Femur (tissue), 1 donor: ENCODE measurements around the gene C10orf95.
A peak's percentile ranks its signal among the peaks of the same experiment; 100 is the strongest.
"Not testable (repeated sequence)": the region's sequence is repeated elsewhere in the genome, so short reads cannot be mapped to it uniquely, and the experiment has no call there.

ENCODE experiments used
- DNase-seq: peaks from one replicate; pipeline ENCODE4 v3.0.0-alpha.2; 2017

Gene C10orf95

DNA sequence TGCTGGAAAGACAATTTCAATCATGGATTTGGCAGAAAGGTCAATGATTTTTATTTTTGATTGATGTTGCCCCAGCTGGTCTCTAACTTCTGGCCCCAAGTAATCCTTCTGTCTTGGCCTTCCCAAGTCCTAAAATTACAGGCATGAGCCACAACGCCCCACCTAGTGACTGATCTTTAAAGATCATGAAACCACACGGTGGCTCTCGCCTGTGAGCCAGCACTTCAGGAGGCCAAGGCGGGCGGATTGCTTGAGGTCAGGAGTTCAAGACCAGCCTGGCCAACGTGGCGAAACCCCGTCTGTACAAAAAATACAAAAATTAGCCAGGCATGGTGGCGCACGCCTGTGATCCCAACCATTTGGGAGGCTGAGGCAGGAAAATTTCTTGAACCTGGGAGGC, 12.6 kb upstream of the C10orf95 start:
- DNase-seq: no peak

DNA sequence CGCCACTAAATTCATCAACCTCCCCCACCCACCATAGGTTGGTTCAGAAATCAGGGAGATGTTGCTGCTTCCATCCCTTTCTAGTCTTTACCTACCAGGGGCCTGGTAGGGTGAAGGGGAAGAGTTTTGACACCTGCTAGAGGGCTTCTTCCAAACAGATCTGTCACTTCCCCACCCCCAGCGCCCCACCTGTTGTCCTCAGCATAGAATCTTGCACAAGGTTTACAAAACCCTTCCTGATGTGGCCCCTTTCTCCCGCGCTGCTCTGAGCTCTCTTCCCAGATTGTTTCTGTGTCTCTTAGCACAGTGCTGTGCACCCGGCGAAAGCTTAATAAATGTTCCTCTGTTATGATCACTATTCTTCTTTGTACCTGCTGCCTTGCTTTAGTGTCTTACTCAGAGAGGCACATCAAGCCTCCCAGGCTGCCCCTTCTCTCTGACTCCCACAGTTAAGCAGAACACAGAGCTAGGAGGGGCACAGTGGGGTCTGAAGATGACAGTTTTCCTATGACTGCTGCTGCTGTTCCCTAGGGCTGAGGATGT, 11.2 kb upstream of the C10orf95 start:
- no peak for DNase-seq

GRCh38 chr10:102461187-102462054, 10.1 kb upstream of the C10orf95 start:
- DNase-seq: peak; percentile 89

- DNase-seq: no peak
Observed at GRCh38 chr10:102460836-102461186, 9.5 kb upstream of the C10orf95 start.

GRCh38 chr10:102458656-102459055, 7.3 kb upstream of the C10orf95 start:
- DNase-seq: no peak

- DNase-seq: no peak
Observed at GRCh38 chr10:102457591-102458150, 6.3 kb upstream of the C10orf95 start.

- DNase-seq: no peak
Observed at GRCh38 chr10:102455893-102456471, 4.6 kb upstream of the C10orf95 start.

- not testable (repeated sequence) for DNase-seq
Observed at GRCh38 chr10:102454662-102455487, 3.5 kb upstream of the C10orf95 start.

GRCh38 chr10:102453502-102453901, 2.2 kb upstream of the C10orf95 start:
- DNase-seq: no peak

DNA sequence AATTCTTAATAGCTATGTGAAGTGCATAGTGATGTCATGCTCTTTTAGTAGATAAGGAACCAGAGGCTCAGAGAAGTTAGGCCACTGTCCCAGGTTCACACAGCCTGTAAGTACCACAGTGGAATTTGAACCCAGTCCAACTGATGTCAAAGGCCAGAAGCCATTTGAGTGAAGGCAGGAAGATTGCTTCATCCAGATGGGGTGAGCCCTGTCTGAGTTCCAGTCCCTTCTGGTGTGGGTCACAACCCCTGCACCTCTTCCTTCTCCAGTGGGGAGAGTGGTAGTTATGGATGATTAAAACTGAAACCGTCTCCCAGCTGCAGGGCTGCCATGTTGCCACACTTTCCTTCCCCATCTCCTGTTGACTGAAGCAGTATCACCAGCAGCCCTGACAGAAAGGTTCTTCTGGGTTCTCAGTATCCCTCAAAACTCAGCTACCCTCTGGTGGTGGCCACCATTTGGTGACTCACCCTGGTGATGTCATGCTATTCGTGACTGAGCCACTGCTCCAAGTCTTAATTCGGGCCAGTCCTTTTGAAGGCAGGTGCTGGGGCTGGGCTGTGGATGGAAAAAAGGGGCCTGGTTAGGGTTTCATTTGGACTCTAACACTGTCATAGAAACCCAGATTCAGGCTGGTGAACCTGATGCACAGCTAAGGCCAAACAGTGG, 1.5 kb upstream of the C10orf95 start:
- no peak for DNase-seq

DNA sequence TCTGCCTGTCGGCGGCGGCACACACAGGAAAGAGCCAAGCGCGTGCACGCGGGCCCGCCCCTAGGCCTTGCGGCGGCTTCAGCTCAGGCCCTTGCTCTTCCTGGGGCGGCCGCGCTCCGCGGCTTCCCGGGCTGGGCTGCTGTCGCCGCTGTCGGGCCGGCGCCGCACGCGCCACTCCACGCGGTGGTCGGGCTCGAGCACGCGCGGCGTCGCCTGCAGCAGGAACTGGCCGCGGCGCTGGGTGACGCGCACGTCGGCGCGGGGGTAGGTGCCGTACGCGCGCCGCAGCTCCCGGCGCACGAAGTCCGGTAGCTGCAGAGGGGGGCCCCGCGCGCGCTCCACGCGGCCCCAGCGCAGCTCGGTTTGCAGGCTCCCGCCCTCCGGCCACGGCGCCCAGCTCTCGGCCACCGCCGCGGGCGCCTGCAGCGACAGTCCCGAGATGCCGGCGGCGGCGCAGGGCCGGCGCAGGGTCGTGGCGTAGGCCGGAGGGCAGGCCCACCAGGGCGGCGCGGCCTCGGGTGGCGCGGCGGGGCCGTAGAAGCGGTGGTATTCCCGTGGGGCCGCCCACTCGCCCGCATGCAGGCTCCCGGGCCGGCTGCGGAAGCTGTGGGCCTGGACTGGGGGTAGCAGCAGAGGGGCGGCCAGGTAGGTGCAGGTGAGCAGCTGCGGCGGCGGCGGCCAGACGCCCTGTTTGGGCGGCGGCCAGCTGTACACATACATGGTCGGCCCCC, 804 bp downstream of the C10orf95 start:
- peak; percentile 87 for DNase-seq

DNA sequence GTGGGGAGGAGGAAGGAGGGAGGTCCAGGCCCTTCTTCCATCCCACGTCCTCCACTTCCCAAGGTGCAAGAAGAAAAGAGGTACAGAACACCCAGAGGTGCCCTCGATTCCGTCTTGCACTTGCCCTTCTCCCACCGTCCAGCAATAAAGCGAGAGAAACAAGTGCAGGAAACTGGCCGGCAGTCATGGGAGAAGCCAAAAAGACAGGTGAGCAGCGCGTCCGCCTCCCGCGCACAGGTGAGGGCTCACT, 1.3 kb downstream of the C10orf95 start:
- DNase-seq: no peak

GRCh38 chr10:102449321-102450123, 1.8 kb downstream of the C10orf95 start:
- DNase-seq: peak; percentile 63

- DNase-seq: no peak
Observed at GRCh38 chr10:102444851-102445250, 6.5 kb downstream of the C10orf95 start.

DNA sequence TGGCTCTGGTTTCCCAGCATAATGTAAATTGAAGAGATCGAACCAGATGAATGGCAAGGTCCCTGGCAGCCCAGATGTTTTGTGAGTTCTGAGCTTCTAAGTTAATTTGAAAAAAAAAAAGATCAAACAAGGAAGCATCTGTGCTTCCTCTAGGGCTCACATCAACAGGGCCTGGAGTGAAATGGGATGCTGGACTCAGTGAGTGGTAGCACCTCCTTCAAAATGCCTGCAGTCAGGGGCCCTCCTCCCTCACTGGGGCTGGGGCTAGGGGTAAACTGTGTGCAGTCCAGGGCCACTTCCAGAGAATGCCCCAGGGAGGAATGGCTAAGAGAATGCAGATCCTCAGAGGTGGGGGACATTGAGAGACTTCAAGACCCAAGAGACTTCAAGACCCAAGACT, 13.0 kb downstream of the C10orf95 start:
- no peak for DNase-seq

DNA sequence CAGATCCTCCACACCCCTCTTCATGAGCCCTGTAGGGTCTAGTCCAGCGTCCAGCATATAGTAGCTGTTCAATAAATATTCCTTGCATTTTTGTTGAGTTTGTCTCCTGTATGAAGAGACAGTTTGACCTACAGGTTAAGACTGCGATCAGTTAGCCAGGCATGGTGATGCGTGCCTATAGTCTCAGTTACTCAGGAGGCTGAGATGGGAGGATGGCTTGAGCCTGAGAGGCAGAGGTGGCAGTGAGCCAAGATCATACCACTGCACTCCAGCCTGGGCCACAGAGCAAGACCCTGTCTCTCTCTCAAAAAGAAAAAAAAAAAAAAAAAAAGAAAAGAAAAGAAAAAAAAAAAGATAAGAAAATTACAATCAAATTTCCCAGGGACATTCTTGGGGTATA, 13.8 kb downstream of the C10orf95 start:
- no peak for DNase-seq

DNA sequence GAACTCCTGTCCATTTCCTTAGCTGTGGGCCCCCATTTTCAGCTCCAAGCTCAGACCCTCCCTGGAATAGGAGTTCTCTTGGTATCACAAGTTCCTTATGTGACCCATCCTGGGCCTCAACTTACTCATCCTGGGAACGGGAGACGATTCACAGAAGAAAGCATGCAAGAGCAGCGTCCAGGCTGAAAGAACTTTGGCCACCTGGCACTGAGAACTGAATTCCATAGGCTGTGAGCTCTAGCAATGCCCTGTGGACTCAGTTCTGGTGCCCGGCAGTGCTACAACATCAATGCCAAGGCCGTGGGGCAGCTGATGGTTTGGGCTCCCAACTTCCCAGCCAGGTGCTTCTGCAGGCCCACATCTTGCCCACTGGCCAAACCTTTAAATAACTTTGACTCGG, 15.0 kb downstream of the C10orf95 start:
- DNase-seq: no peak

DNA sequence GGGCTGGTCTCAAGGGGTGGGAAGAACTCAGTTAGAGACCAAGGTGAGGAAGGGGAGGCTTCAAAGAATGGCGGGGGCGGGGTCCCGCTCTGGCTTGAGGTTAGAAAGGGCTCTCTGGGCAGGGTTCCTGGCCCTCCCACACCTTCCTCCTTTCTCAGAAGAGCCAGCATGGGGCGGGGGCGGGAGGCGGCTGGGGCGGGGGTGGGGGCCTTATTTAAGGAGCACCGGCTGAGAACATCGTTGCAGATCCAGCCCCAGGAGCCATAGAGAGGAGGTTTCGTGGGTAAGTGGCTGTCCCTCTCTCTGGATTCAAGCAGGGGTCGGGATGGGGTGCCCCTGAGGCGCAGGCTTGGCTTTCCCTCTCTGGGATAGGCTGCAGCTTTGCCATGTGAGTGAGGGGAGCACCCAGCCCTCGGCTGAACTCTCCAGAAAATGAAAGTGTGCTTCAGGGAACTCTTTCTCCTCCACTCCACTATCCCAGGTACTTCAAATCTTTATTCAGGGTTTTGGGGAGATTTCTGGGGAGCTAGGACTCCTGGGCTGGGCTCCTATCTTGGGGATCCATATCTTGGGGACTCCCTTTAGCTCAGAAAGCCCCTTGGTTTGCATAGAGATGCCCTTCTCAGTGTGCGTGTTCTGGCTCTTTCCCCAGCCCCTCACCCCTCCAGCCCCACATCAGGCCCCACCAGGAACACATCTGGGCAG, 15.7 kb downstream of the C10orf95 start:
- no peak for DNase-seq

DNA sequence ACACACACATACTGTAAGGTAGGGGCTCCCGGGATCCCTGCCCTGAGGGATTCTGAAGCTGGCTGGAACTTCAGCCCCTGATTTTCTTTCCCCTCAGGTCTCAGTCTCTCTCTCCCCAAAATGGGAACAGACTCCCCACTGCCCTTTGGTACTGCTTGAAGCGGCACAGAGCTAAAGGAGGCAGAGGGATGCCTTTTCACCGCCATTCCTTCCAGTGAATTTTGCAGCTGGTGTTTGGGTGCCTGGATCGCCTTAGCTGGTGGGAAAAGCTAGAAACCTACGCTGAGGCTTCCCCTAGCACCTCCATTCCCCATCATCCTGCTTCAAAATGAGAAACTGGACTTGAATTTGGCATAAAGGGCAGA, 16.2 kb downstream of the C10orf95 start:
- DNase-seq: no peak

DNA sequence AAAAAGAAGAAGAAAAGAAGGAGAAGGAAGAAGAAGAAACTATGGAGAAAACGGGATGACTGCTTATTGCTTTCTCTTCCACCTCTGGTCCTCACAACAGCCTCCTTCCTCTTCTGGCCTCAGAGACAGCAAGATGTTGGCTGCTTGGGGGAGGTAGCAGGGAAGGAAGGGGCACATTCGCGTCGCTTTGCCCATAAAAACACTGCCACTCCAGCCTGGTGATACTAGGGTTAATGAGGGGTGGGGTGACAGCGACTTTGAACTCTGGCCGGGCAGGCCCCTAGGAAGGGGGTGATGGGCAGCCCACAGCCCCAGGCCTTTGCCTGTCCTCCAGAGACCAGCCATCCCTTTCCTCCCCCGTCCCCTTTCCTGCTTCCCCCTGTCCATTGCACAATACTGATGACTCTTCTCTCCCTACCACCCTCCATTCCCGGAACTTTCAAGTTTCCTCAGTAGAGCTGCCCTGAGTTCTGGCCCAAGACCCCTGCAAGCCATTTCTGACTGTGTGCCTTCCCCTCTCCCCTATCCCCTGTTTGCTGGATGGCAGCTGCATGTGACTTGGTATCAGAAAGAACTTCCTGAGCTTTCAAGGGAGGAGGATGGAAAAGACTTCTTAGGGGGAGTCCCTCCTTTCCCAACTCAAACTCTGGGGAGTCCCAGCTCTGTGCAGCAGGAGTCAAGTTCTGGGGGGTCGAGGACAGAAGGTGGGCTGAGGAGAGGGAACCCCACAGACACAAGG, 16.8 kb downstream of the C10orf95 start:
- DNase-seq: no peak
